Measurements from ENCODE around the gene SUZ12.
"Not testable (repeated sequence)": the region's sequence is repeated elsewhere in the genome, so short reads cannot be mapped to it uniquely, and the experiment has no call there.

DNA sequence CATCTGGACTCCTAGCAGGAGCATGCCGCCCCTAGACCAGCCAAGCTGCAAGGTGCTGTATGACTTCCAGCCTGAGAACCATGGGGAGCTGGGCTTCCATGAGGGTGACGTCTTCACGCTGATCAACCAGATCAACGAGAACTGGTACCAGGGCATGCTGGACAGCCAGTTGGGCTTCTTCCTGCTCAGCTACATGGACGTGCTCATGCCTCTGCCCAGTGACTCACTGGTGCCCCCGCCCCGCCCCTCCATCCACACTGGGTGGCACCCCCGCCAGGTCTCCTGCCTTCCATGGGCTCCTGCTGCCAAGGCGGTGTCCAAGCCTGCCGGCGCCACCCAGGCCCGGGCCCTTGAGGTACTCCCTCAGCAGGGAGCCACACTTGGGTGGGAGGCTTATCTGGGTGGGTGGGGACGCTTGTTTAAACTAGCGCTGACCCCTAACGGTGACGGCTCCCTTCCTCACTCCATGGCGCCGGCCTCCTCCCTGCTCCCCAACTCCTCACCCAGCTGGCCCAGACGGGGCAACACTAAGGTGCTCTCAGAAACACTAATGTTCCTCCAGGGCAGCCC is 104.6 kb downstream of the SUZ12 start:
- TF ChIP-seq, protein P1, sequence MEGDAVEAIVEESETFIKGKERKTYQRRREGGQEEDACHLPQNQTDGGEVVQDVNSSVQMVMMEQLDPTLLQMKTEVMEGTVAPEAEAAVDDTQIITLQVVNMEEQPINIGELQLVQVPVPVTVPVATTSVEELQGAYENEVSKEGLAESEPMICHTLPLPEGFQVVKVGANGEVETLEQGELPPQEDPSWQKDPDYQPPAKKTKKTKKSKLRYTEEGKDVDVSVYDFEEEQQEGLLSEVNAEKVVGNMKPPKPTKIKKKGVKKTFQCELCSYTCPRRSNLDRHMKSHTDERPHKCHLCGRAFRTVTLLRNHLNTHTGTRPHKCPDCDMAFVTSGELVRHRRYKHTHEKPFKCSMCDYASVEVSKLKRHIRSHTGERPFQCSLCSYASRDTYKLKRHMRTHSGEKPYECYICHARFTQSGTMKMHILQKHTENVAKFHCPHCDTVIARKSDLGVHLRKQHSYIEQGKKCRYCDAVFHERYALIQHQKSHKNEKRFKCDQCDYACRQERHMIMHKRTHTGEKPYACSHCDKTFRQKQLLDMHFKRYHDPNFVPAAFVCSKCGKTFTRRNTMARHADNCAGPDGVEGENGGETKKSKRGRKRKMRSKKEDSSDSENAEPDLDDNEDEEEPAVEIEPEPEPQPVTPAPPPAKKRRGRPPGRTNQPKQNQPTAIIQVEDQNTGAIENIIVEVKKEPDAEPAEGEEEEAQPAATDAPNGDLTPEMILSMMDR (IDR thresholded peaks at IDR 0.05; ENCODE audit: low read depth, low read length, poor library complexity, severe bottlenecking) = not testable (repeated sequence)
- TF ChIP-seq EZH2phosphoT487 (IDR thresholded peaks at IDR 0.05; ENCODE audit: borderline replicate concordance, low read length) = not testable (repeated sequence)

All from DOHH2 (cell line).